IMR-90 (cell line): ENCODE results near the gene CAMK2D.

Experiments used
- CEBPB ChIP-seq: IDR thresholded peaks from 2 replicates; pipeline ENCODE4 v1.6.1; 2012; ENCODE audit warnings: low read depth, low read length, improper control_type of control experiment
- CHD1 ChIP-seq: IDR thresholded peaks from 2 replicates; pipeline ENCODE4 v1.6.1; 2012; ENCODE audit warnings: low read depth, low read length, improper control_type of control experiment
- RAD21 ChIP-seq: IDR thresholded peaks from 2 replicates; pipeline ENCODE4 v1.6.1; 2012; ENCODE audit warnings: low read length, improper control_type of control experiment
- SMC3 ChIP-seq: fragments of 150-350 bp; IDR thresholded peaks from 2 replicates; pipeline ENCODE4 v1.6.1; 2016; ENCODE audit warnings: low read depth, mild to moderate bottlenecking, antibody characterized with exemption, low read length, moderate library complexity
- TF ChIP-seq, protein P1 (sequence below): conservative IDR thresholded peaks from 2 replicates; pipeline ENCODE4 v1.5.1; 2012; ENCODE audit warnings: mild to moderate bottlenecking, low read depth, low read length, improper control_type of control experiment

DNA sequence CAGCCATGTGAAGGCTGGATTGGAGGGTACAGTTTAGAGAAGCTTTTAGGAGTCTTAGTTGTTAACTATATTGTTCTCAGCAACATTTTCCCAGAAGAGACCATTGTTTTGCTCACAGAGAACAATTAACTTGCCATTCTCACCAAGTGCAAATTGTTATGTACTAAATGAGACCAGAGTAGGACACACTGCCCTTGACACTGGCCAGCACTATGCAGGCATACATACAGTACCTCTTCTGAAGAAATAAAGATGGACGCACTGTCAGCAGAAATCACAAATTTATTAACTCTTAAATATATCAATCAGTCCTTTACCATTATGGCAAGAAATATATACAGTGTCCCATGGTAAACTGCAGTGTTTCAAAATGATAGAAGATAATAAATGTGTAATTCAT, 309.4 kb downstream of the CAMK2D start:
- TF ChIP-seq, protein P1, sequence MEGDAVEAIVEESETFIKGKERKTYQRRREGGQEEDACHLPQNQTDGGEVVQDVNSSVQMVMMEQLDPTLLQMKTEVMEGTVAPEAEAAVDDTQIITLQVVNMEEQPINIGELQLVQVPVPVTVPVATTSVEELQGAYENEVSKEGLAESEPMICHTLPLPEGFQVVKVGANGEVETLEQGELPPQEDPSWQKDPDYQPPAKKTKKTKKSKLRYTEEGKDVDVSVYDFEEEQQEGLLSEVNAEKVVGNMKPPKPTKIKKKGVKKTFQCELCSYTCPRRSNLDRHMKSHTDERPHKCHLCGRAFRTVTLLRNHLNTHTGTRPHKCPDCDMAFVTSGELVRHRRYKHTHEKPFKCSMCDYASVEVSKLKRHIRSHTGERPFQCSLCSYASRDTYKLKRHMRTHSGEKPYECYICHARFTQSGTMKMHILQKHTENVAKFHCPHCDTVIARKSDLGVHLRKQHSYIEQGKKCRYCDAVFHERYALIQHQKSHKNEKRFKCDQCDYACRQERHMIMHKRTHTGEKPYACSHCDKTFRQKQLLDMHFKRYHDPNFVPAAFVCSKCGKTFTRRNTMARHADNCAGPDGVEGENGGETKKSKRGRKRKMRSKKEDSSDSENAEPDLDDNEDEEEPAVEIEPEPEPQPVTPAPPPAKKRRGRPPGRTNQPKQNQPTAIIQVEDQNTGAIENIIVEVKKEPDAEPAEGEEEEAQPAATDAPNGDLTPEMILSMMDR = no peak
- no peak for TF ChIP-seq CHD1
- TF ChIP-seq RAD21 = no peak
- TF ChIP-seq CEBPB = no peak
- no peak for TF ChIP-seq SMC3
